ENCODE results near the gene MAGI1. TPM values are rescaled to one million over a fixed set of nuclear protein-coding genes. Genes with fewer than 3 reads are reported as not detected.

MAGI1 gene
- total and polyA plus RNA-seq, 4 donors = 9.9 to 88.1 (median 24.6) TPM

- WGBS, 2 donors = 62 to 74% methylated on average over 2 of the region's 2 CpGs
- H3K4me1 ChIP-seq (ENCODE audit: control insufficient read depth in 5 of 5, insufficient read depth in 5 of 5, low read length in 5 of 5) = peaks cover 0 to 37% (median 15%) of the 10 kb centered on the region in 5 donors
- no peaks in the 10 kb centered on the region for H3K9me3 ChIP-seq (ENCODE audit: control insufficient read depth in 4 of 4, insufficient read depth in 3 of 4, low read length in 3 of 4)
- ATAC-seq (ENCODE audit: insufficient read depth, low FRiP score) = no peak
- no peak overlapping the region for H3K9ac ChIP-seq (ENCODE audit: insufficient read depth in 1 of 2, low read length in 2 of 2)
- no peak overlapping the region for H3K4me3 ChIP-seq
- no peak for TF ChIP-seq CTCF (IDR thresholded peaks at IDR 0.05; ENCODE audit: control extremely low read depth, extremely low read depth)
- no peaks in the 10 kb centered on the region for H3K27me3 ChIP-seq (ENCODE audit: control insufficient read depth in 3 of 3, insufficient read depth in 3 of 3, low read length in 2 of 3)
- no peak overlapping the region for H3K27ac ChIP-seq (ENCODE audit: low read depth in 1 of 2, low read length in 1 of 2)
- DNase-seq = peak; percentile 79 to 95 (median 93)
- H3K36me3 ChIP-seq (ENCODE audit: control insufficient read depth in 4 of 4, insufficient read depth in 4 of 4, low read length in 4 of 4) = no peaks in the 10 kb centered on the region
Observed at GRCh38 chr3:65674226-65674625, 364.5 kb downstream of the MAGI1 start.

- peak in 2 of 3 donors; percentile 41 to 56 for DNase-seq
- WGBS, 2 donors = 47 to 48% methylated on average over 11 of the region's 11 CpGs
- peak; percentile 17 for TF ChIP-seq CTCF (IDR thresholded peaks at IDR 0.05; ENCODE audit: control extremely low read depth, extremely low read depth)
- no peaks in the 10 kb centered on the region for H3K27me3 ChIP-seq (ENCODE audit: control insufficient read depth in 3 of 3, insufficient read depth in 3 of 3, low read length in 2 of 3)
- H3K36me3 ChIP-seq (ENCODE audit: control insufficient read depth in 4 of 4, insufficient read depth in 4 of 4, low read length in 4 of 4) = no peaks in the 10 kb centered on the region
- H3K27ac ChIP-seq (ENCODE audit: low read depth in 1 of 2, low read length in 1 of 2) = no peak overlapping the region
- H3K9ac ChIP-seq (ENCODE audit: insufficient read depth in 1 of 2, low read length in 2 of 2) = no peak overlapping the region
- ATAC-seq (ENCODE audit: insufficient read depth, low FRiP score) = no peak
- no peaks in the 10 kb centered on the region for H3K9me3 ChIP-seq (ENCODE audit: control insufficient read depth in 4 of 4, insufficient read depth in 3 of 4, low read length in 3 of 4)
- H3K4me3 ChIP-seq = no peak overlapping the region
- H3K4me1 ChIP-seq (ENCODE audit: control insufficient read depth in 5 of 5, insufficient read depth in 5 of 5, low read length in 5 of 5) = peaks cover 0 to 32% (median 11%) of the 10 kb centered on the region in 5 donors
Observed at GRCh38 chr3:65672871-65673815, 365.6 kb downstream of the MAGI1 start.

GRCh38 chr3:65672061-65672460 lies 366.7 kb downstream of the MAGI1 start:
- no peaks in the 10 kb centered on the region for H3K9me3 ChIP-seq (ENCODE audit: control insufficient read depth in 4 of 4, insufficient read depth in 3 of 4, low read length in 3 of 4)
- no peak for DNase-seq
- H3K36me3 ChIP-seq (ENCODE audit: control insufficient read depth in 4 of 4, insufficient read depth in 4 of 4, low read length in 4 of 4) = no peaks in the 10 kb centered on the region
- no peak overlapping the region for H3K27ac ChIP-seq (ENCODE audit: low read depth in 1 of 2, low read length in 1 of 2)
- H3K9ac ChIP-seq (ENCODE audit: insufficient read depth in 1 of 2, low read length in 2 of 2) = no peak overlapping the region
- peaks cover 0 to 32% (median 11%) of the 10 kb centered on the region in 5 donors for H3K4me1 ChIP-seq (ENCODE audit: control insufficient read depth in 5 of 5, insufficient read depth in 5 of 5, low read length in 5 of 5)
- ATAC-seq (ENCODE audit: insufficient read depth, low FRiP score) = no peak
- no peak overlapping the region for H3K4me3 ChIP-seq
- H3K27me3 ChIP-seq (ENCODE audit: control insufficient read depth in 3 of 3, insufficient read depth in 3 of 3, low read length in 2 of 3) = no peaks in the 10 kb centered on the region
- 77% methylated on average over 1 of the region's 1 CpG for WGBS, 2 donors
- no peak for TF ChIP-seq CTCF (IDR thresholded peaks at IDR 0.05; ENCODE audit: control extremely low read depth, extremely low read depth)

Measured in lung (tissue), 12 donors.